GM18520 (cell line): ENCODE data around the gene KIRREL3.

Experiments
- ATAC-seq: cut with Tn5 transposase; IDR thresholded peaks from one replicate; pipeline ENCODE4 v1.9.1; 2021; ENCODE audit not compliant: unreplicated experiment

KIRREL3 gene

DNA sequence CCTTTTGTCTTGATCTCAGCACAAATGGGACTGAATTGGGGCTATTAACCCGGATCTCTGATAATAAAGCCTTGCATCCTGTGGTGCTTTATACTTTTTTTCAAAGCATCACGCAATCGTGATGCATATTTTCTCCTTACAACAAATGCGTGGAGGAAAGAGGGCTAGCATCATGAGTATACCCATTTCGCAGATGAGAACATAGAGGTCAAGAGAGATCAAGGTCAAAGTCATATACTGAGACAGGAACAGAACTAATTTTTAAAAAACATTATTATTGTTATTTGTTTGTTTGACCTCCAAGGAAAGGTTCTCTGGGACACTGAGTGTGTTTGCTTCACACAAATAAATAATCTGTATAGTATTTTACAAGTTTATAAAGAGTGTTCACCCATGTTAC lies 453.9 kb downstream of the KIRREL3 start:
- no peak for ATAC-seq

DNA sequence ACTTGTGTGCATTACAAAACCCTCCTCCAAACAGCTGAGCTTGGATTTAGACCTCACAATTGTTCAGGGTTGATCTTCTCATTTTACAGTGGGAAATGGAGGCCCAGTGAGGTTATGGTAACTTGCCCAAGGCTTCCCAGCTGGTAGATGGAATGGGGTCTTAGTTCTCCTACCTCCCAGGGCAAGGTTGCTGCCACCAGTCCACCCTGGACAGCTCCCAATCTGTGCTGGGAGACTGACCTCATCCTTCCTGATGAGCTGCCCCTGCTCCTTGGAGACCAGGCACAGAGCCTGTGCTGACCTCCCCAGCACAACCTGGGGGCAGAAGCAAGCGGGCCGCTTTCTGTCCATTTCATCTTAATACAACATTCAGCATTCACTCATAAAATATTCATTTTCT lies 454.4 kb downstream of the KIRREL3 start:
- ATAC-seq = no peak

- no peak for ATAC-seq
Measured at GRCh38 chr11:126545057-126545555, 455.5 kb downstream of the KIRREL3 start.

DNA sequence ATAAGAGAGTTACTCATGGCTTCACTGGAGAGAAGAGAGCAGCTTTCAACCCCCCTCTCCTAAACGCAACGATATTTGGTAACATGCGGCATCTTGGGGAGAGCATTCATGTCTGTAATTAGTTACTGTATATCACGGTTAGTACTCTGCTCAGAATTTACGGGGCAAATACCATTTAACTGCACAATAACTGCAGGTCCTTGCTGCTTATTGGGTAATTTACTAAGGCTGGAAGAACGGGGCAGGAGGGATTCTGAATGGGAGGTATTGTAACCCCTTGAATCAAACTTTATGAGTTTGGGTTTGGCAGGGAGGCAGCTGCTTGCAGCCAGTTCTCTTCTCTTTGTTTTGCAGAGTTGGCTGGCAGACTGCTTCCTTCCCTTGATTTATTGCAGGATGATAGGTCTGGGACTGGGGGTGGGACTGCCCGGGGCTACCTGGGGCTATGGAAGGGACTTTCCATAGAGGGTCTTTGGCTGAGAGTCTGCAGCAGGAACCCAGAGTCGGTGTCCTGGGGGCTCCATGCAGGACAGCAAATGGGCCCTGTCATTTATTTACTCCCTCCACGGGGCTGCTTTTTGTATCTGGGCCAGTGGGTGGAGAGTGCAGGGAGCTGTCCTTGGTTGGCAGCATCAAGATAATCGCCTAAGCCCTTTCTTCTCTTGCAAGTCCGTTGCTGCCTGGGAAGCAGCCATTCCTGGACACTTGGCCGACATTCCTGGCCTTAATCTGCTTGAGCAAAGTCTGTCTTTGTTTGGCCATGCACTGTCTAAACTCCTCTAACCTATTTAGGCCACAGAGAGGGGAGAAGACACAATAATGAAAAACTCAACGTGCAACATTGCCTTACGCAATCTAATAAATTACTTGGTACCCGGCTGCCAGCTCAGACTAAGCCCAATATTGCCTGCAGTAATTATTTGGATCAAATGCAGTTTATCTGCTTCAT lies 456.2 kb downstream of the KIRREL3 start:
- ATAC-seq = no peak

DNA sequence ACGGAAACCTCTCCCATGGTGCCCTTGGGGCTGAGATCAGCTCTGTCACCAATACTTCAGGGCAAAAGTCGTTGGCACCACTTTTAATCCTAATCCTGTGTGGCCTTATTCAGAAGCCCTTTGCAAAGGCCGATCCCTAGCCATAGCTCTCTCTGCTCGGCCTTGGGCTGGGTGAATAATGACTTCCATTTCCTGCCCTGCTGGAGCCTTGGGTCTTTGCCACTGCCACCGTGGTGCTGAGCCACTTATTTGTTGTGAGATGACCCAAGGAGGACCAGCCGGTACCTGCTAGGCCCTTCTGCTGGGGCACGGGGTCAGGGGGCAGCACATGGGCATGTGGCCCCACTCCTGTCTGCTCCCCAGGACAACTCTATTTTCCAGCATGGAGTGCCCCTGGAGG lies 456.9 kb downstream of the KIRREL3 start:
- ATAC-seq = no peak

DNA sequence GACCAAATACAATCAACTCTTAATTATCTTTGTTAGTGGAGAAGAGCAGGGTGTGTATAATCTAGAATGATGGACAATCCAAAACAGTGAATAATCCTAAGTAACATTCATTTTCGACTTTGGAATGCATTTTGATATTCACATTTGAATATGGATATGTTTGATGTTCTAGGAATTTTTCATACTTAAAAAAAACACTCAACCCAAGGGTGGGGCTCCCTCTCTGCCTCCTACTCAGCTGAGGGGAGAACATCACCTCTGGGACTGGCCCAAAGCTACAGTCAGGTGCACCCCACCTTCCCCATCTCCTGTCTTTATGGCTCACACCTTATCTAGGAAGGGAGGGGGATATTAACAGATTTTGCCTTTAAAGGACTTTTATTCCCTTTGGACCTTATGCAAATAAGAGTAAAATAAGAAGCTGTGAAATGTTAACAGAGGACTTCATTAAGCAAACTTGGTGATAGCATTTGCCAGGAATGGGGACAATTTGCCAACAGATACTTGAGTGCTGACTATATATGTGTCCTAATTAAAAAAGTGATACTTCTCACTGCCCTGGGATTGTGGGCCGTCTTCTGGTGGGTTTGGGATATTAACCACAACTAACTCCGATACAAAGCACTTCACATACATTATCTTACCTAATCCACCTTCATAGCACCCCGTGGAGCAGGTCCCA lies 458.1 kb downstream of the KIRREL3 start:
- ATAC-seq = no peak

GRCh38 chr11:126538071-126538470 lies 462.5 kb downstream of the KIRREL3 start:
- no peak for ATAC-seq

DNA sequence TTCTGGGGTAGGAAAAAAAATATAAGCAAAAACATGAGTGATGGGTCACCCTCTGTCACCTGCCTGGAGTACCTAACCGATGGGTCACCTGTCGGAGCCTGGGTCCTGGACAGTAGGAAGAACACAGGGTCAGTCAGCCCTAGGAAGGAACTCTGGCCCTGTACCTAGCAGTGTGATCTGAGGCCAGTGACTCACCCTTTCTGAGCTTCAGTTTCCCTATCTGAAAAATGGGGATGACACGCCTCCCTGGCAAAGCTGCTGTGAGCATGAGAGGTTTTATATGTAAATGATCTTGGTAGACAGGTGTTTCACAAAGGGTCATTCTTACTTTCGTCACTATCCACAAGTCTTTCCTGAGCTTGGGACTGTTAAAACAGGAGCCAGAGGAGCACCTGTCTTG lies 463.1 kb downstream of the KIRREL3 start:
- no peak for ATAC-seq

GRCh38 chr11:126534141-126534805 lies 466.3 kb downstream of the KIRREL3 start:
- ATAC-seq = no peak

GRCh38 chr11:126533560-126533959 lies 467.0 kb downstream of the KIRREL3 start:
- ATAC-seq = no peak

GRCh38 chr11:126530416-126530815 lies 470.2 kb downstream of the KIRREL3 start:
- no peak for ATAC-seq

DNA sequence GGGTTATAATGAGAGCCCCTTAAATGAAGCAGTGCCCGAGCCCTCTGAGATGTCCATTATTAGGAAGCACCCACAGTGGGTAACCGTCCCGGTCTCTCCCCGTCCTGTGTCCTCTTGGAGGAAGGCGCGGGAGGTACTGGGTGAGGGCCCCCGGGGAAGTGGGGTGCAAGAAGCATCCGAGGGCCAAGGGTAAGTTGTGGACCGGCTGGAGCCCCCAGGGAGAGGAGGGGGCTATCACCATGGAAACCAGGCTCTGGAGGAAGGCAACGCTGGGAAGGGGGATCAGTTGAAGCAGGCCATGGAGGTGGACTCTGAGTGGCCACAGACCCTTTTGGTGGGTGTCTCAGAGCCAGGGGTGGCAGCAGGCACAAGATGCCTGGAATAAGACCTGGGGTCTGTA lies 471.5 kb downstream of the KIRREL3 start:
- ATAC-seq = no peak

DNA sequence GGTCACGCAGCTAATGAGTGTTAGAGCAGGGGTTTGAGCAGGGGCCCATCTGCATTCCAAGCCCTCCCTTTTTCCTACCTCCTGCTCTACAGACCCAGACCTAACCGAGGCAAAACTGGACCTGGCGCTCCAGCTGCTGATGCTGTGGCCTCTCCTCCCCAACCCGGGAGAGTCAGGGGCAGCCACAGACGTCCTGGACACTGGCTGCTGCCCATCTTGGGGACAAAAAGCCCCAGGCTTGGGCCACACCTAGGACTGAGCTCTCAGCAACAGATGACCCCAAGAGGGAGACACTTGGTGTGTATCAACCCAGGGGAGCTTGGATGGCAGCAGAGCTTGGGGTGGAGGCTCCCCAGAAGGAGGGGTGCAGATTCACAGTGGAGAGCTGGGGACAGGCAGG lies 472.5 kb downstream of the KIRREL3 start:
- ATAC-seq = no peak

- no peak for ATAC-seq
Measured at GRCh38 chr11:126527651-126528050, 472.9 kb downstream of the KIRREL3 start.

- no peak for ATAC-seq
Measured at GRCh38 chr11:126526471-126526870, 474.1 kb downstream of the KIRREL3 start.

DNA sequence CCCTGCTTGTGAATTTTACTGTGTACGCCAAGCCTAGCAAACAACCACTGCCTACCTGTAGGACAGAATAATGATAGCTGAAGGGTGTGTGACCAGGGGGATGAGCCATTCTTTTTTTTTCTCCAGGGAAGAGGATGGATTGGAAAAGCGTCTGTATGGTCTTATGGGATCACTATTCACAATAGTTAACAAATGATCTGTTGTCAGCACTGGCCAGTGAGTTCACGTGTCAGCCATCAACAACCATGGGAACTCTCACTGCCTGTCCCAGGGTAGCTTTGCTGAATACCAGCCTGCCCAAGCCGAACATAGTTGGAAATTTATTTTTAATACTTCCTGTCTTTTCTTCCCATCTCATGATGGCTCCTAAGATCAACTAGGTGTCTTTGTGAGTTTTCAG lies 474.9 kb downstream of the KIRREL3 start:
- no peak for ATAC-seq

DNA sequence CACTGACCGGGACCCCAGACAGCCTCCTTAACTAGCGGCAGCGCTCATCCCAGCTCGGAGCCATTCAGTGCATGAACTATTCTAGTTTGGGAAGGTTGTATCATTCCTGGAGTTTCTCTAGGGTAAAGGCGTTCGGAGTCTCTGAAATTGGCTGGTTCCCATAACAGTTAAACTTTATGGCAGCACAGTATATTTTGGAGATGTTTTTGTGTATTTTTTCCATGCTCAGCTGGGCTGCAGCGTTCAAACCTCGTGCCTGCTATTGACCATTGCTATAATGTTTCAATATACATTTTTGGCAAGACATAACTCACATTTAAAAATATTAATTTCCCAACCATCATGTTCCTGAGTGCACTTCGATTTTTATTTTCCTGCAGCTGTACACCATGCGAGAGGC lies 475.4 kb downstream of the KIRREL3 start:
- no peak for ATAC-seq

- no peak for ATAC-seq
Measured at GRCh38 chr11:126523441-126524205, 476.9 kb downstream of the KIRREL3 start.

DNA sequence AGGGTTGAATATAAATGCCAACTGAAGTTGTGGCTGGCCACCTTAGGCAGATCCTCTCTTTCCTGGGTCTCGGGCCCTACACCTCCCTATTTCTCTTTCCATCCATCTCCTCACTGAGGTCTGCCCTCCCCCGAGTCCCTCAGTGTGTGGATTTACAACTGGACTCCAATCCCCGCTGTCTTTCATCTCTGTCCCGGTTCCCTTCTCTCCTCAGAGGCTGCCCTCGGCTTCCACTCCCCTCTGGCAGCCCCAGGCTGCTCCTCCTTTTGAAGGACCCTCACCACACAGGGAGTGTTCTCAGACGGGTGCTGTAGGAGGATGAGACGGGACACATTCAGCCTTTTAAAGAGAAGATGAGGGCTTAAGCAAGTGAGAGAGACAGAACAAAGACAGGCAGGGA lies 478.0 kb downstream of the KIRREL3 start:
- no peak for ATAC-seq

DNA sequence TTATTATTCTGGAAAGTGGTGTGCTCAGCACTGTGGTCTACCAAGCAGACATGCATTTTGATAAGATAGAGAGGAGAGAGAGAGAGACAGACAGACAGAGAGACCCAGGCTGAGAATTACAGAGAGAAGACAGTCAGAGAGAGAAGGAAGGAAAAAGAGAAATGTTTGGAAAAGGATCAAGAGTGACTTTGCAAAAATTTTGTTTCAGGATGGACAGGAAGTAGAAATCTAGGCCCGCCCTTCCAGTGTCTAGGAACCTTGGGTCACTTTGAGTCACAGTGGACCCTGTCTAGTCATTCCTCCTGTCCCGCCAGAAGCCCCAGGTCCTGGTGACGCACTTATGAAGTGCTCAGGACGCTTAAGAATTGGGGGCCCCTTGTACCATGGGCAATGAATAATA lies 478.4 kb downstream of the KIRREL3 start:
- ATAC-seq = no peak

DNA sequence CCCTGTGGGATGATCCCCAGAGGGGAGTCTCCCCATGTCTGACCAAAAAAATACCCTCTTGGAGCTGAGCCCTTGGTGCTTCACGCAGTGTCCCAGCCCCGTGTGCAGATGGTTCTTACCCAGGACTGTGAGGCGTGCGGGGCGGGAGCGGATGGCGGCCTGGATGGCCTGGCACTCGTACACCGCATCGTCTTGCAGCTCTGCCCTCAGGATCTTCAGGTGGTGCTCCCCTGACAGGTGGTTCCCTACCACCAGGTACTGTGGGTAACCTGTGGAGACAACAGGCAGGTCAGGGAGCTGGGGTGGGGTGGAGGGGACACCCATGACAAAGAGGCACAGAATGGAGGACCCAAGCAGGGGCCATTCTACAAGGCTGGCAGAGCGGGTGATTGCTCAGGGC lies 479.4 kb downstream of the KIRREL3 start:
- ATAC-seq = no peak
